ENCODE results near the gene SPOCK1. TPM values are rescaled to one million over a fixed set of nuclear protein-coding genes. Genes with fewer than 3 reads are reported as not detected.

Gene SPOCK1
- total and polyA plus RNA-seq, 2 experiments from 2014 or later, result 268 to 471 TPM

DNA sequence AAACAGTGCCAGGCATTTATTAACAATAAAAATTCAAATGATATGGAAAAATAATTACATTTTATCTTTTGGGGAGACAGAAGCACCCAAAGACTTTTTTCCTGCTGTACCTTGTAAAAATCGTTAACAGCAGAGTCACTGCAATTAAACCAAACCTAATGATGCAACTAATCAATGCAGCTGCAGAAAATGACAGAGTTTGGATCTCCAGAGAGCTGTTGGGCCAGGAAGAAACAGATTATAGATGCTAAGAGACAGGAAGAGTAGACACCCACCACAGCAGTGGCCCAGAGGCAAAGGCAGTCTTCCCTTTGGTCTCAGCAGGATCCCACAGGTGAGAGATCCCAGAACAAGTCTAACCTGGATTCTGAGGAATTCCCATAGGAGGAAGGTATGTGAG lies 53.0 kb downstream of the SPOCK1 start:
- no peaks in the 10 kb centered on the region for H3F3A ChIP-seq (ENCODE audit: insufficient read depth)
- WGBS, 2 experiments (ENCODE audit: low coverage in 1 of 2, low lambda C conversion rate in 2 of 2, missing lambda C conversion rate in 2 of 2), result 86 to 93% methylated on average over 1 of the region's 1 CpG
- in situ Hi-C loops (cut with MboI), result no loop called here
- no peaks in the 10 kb centered on the region for H3K4me1 ChIP-seq (ENCODE audit: insufficient read depth)
- no peaks in the 10 kb centered on the region for H3K9me3 ChIP-seq (ENCODE audit: low read depth)
- H2AFZ ChIP-seq, result no peak overlapping the region
- H3K4me3 ChIP-seq, result no peak overlapping the region
- no peak for TF ChIP-seq EZH2 (IDR thresholded peaks at IDR 0.05; ENCODE audit: insufficient read depth, poor library complexity, severe bottlenecking)
- TF ChIP-seq EZH2phosphoT487 (IDR thresholded peaks at IDR 0.05; ENCODE audit: insufficient read depth, low read depth), result no peak
- no peak overlapping the region for H3K27ac ChIP-seq
- H4K20me1 ChIP-seq (ENCODE audit: insufficient read depth), result peaks cover 27% of the 10 kb centered on the region; the same call in 1 of the 2 replicates
- no peak for DNase-seq
- no peaks in the 10 kb centered on the region for H3K9me2 ChIP-seq (ENCODE audit: insufficient read depth)
- H3K4me2 ChIP-seq (ENCODE audit: unreplicated experiment), result no peak overlapping the region
- H3K9ac ChIP-seq, result no peak overlapping the region
- no peaks in the 10 kb centered on the region for H3K36me3 ChIP-seq (ENCODE audit: low read depth)
- peaks cover 98% of the 10 kb centered on the region for H3K79me2 ChIP-seq (ENCODE audit: insufficient read depth)
- H3K27me3 ChIP-seq (replicated peaks; ENCODE audit: insufficient read depth), result no peaks in the 10 kb centered on the region

DNA sequence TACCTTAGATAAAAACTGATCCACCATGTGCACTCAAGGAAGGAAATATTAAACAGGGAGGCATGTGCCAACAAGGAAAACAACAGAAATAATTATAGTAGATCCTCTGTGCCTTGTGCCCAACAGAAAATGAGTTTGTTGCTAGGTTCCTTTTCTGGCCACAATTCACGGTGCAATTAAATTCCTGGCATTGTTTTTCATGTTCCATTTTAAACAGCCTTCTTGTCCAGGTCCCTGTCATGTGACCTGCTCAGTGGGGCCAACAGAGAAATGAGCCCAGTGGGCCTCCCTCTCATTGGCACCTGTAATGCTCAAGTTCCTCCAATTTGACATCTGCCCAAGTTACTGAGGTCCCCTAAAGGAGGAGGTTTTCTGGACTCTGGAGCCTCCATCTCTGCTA lies 56.5 kb downstream of the SPOCK1 start:
- Histone ChIP-seq H3K4me3 (no peak overlapping the region), H2AFZ (no peak overlapping the region), H3K9me3 (ENCODE audit: low read depth) (no peaks in the 10 kb centered on the region), H3K27me3 (replicated peaks; ENCODE audit: insufficient read depth) (no peaks in the 10 kb centered on the region), H3K79me2 (ENCODE audit: insufficient read depth) (peaks cover 100% of the 10 kb centered on the region), H3K4me1 (ENCODE audit: insufficient read depth) (no peaks in the 10 kb centered on the region), H3K27ac (no peak overlapping the region), H3K4me2 (ENCODE audit: unreplicated experiment) (no peak overlapping the region), H3K9ac (no peak overlapping the region), H3K36me3 (ENCODE audit: low read depth) (peaks cover 5% of the 10 kb centered on the region; the same call in 1 of the 2 replicates), H4K20me1 (ENCODE audit: insufficient read depth) (peaks cover 28% of the 10 kb centered on the region; the same call in 1 of the 2 replicates), H3K9me2 (ENCODE audit: insufficient read depth) (peaks cover 5% of the 10 kb centered on the region; the same call in 1 of the 2 replicates), H3F3A (ENCODE audit: insufficient read depth) (peaks cover 8% of the 10 kb centered on the region; the same call in 1 of the 2 replicates)
- DNase-seq, result no peak
- TF ChIP-seq EZH2phosphoT487 (IDR thresholded peaks at IDR 0.05; ENCODE audit: insufficient read depth, low read depth), result no peak
- no peak for TF ChIP-seq EZH2 (IDR thresholded peaks at IDR 0.05; ENCODE audit: insufficient read depth, poor library complexity, severe bottlenecking)
- WGBS, 2 experiments (ENCODE audit: low coverage in 1 of 2, low lambda C conversion rate in 2 of 2, missing lambda C conversion rate in 2 of 2), result 43 to 74% methylated on average over 1 of the region's 1 CpG
- in situ Hi-C loops (cut with MboI), result no loop called here

DNA sequence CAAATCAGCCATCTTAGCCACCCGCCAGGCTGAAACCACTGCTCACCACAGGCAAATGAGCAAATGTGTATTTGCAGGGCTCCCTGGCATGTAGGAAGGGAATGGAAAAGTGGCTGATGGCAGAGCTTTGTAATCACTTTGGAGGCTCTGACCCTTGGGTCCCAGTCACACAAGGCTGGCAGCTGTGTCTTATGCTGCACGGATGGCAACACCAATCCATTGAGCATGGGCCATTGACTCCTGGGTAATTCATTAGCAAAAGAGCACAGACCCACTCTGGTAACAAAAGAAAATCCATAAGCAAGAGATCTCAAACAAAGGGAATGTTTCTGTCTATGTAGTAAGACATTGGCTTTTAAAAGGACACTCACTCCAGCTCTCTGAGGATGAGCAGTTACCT lies 57.6 kb downstream of the SPOCK1 start:
- Histone ChIP-seq H3K9me2 (ENCODE audit: insufficient read depth) (peaks cover 5% of the 10 kb centered on the region; the same call in 1 of the 2 replicates), H3K9me3 (ENCODE audit: low read depth) (no peaks in the 10 kb centered on the region), H3K4me3 (no peak overlapping the region), H3K79me2 (ENCODE audit: insufficient read depth) (peaks cover 100% of the 10 kb centered on the region), H2AFZ (no peak overlapping the region), H3K9ac (no peak overlapping the region), H4K20me1 (ENCODE audit: insufficient read depth) (peaks cover 28% of the 10 kb centered on the region; the same call in 1 of the 2 replicates), H3K27me3 (replicated peaks; ENCODE audit: insufficient read depth) (no peaks in the 10 kb centered on the region), H3K4me1 (ENCODE audit: insufficient read depth) (no peaks in the 10 kb centered on the region), H3F3A (ENCODE audit: insufficient read depth) (peaks cover 11% of the 10 kb centered on the region; the same call in 1 of the 2 replicates), H3K27ac (no peak overlapping the region), H3K36me3 (ENCODE audit: low read depth) (peaks cover 5% of the 10 kb centered on the region; the same call in 1 of the 2 replicates), H3K4me2 (ENCODE audit: unreplicated experiment) (no peak overlapping the region)
- no peak for TF ChIP-seq EZH2 (IDR thresholded peaks at IDR 0.05; ENCODE audit: insufficient read depth, poor library complexity, severe bottlenecking)
- in situ Hi-C loops (cut with MboI), result no loop called here
- 96 to 97% methylated on average over 2 of the region's 2 CpGs for WGBS, 2 experiments (ENCODE audit: low coverage in 1 of 2, low lambda C conversion rate in 2 of 2, missing lambda C conversion rate in 2 of 2)
- DNase-seq, result no peak

DNA sequence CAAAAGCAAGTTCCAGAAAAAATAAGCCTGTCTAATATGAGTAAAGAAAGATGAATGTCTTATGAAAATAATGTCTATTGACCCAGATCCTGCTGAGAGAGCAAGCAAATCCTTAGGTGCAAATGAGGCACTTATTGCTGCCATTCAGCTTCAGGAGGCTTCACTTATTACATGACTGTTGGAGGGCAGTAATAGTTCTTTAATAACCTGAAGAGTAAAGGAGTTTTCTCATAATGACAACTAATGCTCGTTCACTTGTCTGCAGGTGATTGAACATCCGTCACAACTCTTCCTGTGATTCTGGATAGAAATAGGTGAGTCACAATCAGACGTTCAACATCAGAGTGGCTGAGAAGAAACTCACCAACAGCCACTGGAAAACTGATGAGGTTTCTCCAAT lies 58.3 kb downstream of the SPOCK1 start:
- Histone ChIP-seq H3K27ac (no peak overlapping the region), H3K9me2 (ENCODE audit: insufficient read depth) (peaks cover 5% of the 10 kb centered on the region; the same call in 1 of the 2 replicates), H4K20me1 (ENCODE audit: insufficient read depth) (peaks cover 28% of the 10 kb centered on the region; the same call in 1 of the 2 replicates), H3K36me3 (ENCODE audit: low read depth) (peaks cover 5% of the 10 kb centered on the region; the same call in 1 of the 2 replicates), H3K4me1 (ENCODE audit: insufficient read depth) (no peaks in the 10 kb centered on the region), H2AFZ (no peak overlapping the region), H3F3A (ENCODE audit: insufficient read depth) (peaks cover 13% of the 10 kb centered on the region; the same call in 1 of the 2 replicates), H3K9ac (no peak overlapping the region), H3K27me3 (replicated peaks; ENCODE audit: insufficient read depth) (no peaks in the 10 kb centered on the region), H3K9me3 (ENCODE audit: low read depth) (no peaks in the 10 kb centered on the region), H3K4me2 (ENCODE audit: unreplicated experiment) (no peak overlapping the region), H3K4me3 (no peak overlapping the region), H3K79me2 (ENCODE audit: insufficient read depth) (peaks cover 100% of the 10 kb centered on the region)
- no peak for DNase-seq
- 61% methylated on average over 3 of the region's 3 CpGs for WGBS, 2 experiments (ENCODE audit: low coverage in 1 of 2, low lambda C conversion rate in 2 of 2, missing lambda C conversion rate in 2 of 2)
- no peak for TF ChIP-seq EZH2 (IDR thresholded peaks at IDR 0.05; ENCODE audit: insufficient read depth, poor library complexity, severe bottlenecking)
- TF ChIP-seq EZH2phosphoT487 (IDR thresholded peaks at IDR 0.05; ENCODE audit: insufficient read depth, low read depth), result no peak
- in situ Hi-C loops (cut with MboI), result no loop called here
